GM18868 (cell line): ENCODE measurements around the gene COBL.

ENCODE experiments used
- ATAC-seq: cut with Tn5 transposase; IDR thresholded peaks from one replicate; pipeline ENCODE4 v1.9.1; 2021; ENCODE audit warnings: mild to moderate bottlenecking, moderate library complexity; ENCODE audit not compliant: unreplicated experiment

The COBL gene

GRCh38 chr7:51316666-51317581 is at the start of gene COBL:
Gene COBL, minus strand, starts transcription at chr7:51316809. Its CDS starts 176 bp downstream, at chr7:51316633.
- ATAC-seq = no peak

DNA sequence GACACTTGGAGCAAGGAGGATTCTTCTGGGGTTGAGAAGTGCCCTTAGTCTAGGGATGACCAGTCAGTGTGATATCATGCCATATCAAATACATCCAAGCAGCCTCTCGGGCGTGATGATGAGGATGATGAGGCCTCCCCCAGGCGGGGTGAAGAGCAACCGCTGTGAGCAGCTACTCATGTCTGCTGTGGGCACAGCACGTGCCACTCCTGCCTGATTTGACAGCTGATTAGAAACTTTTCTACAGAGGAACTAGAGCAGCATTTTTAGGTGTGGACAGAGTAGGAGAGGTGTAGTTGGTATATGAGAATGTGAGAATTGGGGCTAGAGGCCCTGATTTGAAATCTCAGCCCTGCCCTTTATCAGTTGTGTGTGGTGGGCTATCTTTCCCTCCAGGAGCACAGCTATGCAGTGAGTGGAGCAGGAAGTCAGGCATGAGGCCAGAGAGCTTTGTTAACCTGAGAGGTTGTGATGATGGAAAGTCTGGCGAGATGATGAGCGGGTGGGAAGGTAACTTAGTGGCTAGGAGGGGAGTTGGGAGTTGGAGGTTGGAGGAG is 49.6 kb upstream of the COBL start:
- ATAC-seq = no peak

DNA sequence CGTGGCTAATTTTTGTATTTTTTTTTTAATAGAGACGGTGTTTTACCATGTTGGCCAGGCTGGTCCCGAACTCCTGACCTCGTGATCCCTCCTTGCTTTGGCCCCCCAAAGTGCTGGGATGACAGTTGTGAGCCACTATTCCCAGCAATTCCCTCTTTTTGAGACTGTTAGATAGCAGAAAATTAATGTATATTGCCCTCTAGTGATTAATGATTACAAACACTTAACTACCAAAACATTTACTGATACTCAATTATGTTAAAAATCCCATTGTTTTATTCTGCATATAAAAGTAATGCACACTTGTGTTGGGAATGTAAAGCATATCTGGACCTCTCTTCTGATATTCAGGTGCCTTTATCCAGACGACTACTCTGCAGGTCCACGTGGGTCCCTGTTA is 41.2 kb upstream of the COBL start:
- ATAC-seq = no peak

GRCh38 chr7:51356849-51357516 is 40.4 kb upstream of the COBL start:
- ATAC-seq = no peak

DNA sequence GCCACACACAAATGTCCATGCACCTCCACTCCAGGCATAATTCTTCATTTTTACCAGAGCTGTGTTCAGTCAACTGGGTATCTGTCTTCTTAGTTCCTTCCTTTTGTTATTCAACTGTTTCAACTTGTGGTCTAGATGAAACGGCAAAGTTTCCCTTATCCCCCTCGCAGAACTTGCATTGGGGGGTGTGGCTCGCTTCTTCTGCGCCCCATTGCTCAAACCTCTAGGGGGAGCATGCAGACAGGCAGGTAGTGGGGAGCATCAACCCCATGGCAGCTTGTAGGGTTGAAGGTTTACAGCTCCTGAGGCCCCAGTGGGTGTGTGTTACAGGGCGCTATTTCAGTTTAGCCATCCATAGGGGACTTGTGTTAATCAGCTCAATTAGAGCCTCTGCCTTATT is 38.3 kb upstream of the COBL start:
- peak; percentile 66 for ATAC-seq

- no peak for ATAC-seq
Measured at GRCh38 chr7:51354434-51354833, 37.8 kb upstream of the COBL start.

DNA sequence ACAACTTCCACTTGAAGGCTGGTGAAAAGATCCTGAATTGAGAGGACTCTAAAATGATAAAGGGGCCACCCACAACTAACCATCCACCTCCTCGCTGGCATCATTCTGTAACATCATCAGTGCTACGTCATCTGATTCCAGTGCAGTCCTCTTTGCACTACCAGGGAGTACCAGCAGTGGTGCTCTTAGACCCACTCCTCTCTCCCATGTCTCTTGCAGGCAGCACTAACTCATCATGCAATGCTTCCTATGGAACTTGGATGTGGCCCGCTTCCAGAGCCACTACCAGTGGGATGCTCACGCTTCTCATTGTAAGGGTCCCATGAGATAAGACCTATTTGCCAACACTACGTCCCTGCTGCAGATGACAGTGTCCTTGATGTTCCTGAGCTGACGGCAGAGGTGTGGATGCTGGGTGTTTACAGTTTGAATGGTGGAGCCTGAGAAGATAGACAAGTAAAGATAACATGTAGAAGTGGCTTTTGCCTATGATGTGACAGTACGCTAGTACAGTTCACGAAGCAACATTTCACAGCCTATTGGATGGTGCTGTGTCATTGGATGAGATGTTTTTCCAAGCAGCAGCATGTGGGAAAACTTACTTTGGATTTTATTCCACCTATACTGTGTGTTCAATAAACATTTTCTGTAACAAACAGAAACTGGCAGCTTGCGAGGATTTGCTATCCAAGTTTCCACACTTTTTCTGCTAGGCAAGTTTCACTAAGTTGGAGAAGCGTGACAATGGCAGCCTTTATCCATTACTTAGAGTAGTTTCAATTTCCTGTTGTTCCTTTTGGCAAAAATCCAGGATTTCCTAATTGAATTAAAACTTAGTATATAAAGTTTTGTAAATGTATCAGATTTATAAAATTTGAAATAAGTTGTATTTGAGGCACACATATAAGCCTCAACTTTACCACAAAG is 35.8 kb upstream of the COBL start:
- no peak for ATAC-seq

GRCh38 chr7:51351661-51352060 is 35.1 kb upstream of the COBL start:
- no peak for ATAC-seq

GRCh38 chr7:51350546-51350896 is 33.9 kb upstream of the COBL start:
- no peak for ATAC-seq

- ATAC-seq = no peak
Measured at GRCh38 chr7:51349820-51350545, 33.4 kb upstream of the COBL start.

DNA sequence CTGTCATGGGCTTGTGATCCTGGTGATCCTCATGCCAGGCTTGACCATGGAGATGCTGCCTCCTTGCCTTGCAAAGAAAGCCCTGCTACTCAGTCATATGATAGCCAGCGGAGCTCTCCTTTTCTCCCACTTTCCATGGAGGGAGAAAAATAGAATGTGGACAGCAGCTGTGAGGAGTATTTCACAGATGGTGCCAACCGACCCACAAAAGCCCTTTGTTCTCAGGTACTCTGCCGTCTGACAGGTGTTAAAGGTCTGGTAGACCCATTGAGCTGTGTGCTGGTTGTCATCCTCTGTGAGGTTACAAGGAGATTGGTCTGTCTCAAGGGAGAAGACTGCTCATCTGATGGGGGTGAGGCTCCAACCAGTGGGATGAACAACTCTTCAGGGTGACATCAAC is 29.5 kb upstream of the COBL start:
- no peak for ATAC-seq

DNA sequence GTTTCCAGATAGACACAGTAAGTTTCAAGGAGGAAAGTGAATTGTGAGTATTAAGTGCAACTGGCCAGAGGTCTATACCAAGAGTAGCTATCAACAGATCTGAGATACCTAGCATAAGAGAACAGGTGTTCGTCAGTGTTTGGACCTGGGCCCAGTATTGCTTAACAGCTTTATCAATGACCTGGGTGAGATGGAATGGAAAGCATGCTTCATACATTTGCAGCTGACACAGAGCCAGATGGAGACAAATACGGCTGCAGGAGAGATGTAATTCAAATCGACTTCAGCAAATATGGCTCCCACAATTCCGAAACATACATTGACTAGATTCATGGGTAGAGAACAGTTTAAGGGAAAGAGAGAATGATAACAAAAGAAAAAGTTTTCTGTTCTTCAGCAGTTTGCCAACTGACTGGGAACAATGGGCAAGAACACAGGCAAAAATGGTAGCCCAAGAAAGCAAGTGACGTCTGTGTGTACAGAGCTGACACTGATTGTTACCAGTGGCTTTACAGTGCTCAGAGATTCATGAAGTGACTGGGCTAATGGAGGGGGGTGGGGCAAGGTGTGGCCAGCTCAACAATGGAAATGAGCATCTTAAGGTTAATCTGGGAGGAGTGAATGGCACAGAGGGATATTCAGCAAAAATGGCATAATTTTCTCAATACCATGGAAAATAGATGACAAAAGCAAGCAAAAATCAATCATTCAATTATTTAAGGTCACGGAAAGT is 28.0 kb upstream of the COBL start:
- no peak for ATAC-seq

DNA sequence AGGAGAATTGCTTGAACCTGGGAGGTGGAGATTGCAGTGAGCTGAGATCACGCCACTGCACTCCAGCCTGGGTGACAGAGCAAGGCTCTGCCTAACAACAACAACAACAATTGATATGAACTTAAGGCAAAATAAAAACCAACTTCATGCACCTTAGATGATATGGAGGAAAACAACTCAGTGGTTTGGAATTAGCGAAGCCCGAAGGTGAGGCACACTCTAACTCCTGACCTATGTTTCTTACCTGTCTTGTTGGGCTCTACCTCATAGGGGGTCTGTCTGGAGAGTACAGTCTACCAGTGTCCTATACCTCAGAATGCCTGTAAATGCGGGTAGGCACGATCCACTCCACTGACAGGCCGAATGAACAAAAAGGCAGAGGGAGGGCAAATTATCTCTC is 24.3 kb upstream of the COBL start:
- no peak for ATAC-seq

DNA sequence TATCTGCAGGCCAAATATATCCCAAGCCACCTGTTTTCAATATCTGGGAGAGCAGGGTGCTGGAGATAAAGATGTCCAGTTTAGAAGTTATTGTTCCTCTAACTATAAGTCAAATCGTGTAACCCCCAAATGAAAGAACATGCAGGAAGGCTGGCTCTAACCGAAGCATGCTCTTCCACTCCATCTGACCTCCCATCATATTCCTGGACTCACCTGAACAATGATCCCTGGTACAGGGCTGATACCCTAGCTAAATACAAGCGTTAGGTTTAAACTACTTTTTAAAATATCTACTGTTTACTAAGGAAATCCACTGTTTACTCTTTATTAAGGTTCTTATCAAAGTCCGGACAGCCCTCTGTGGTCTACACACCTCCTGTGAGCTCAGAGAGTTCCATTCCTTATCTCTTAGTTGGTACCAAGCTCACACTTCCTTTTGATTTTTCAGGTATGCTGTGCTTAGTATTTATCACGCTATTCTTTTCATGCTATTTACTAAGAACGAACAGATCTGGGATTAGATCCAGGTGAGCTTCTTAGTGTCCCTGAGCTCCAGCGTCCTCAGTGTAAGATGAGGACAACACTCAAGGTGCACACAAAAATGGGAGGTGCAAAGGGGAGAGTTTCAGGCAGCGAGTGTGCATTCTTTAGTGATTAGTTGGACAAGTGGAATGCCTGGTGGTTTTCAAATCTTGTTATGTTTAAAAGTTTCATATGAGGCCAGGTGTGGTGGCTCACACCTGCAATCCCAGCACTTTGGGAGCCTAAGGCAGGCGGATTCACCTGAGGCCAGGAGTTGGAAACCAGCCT is 23.6 kb upstream of the COBL start:
- ATAC-seq = no peak

- no peak for ATAC-seq
Measured at GRCh38 chr7:51335057-51335456, 18.4 kb upstream of the COBL start.

DNA sequence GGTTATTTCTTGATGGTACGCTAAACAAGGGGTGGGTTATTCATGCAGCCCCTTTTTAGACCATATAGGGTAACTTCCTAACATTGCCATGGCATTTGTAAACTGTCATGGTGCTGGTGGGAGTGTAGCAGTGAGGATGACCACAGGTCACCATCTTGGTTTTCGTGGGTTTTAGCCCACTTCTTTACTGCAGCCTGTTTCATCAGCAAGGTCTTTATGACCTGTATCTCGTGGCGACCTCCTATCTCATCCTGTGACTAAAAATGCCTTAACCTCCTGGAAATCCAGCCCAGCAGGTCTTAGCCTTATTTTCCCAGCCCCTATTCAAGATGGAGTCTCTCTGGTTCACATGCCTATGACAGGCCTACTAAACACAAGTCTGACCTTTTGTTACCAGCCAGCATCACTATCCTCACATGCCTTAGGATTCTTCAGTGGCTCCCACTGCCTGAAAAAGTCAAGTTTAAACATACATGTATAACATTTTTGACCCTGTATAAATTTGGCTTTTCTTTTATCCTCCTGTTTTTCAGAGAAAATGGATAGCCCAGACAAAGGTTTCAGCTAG is 13.2 kb upstream of the COBL start:
- ATAC-seq = no peak

DNA sequence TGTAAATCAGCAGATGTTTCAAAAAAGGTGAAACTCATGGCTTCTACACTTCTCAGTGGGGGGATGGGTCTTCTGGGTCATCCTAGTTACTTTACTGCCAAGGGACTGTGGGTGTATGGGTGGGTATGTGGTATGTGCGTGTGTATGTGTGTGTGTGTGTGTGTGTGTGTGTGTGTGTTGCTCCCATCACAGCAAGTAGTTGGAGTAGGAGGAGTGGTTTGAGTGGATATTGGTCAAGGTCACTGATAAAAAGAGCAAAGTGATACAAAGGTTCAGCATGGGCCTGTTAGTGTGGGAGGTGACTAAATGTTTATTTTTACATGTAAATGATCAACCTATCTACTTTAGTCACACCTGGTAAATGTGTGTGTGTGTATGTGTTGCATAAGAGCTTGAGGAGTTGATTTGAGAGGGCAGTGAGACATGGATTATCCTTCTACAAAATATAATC is 11.8 kb upstream of the COBL start:
- ATAC-seq = no peak

DNA sequence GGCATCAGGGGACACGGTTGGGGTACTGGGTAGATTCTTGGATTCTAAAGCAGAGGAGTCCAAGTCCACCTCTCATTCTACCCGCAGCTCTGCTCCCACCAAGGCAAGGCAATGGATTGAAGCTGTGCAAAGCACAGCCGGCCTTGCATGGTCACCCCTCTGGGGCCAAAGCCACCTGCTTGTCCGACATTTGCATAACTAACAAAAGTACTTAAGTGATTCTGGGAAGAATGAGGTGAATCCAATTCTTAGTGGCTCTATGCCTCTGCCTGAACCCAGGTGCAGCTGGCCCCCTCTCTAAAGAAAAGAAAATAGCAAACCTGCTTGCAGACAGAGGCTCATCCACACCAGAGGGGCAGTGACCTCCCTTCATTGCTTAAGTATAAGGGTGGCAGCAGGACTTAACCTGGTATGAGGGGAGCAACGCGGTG is 10.7 kb upstream of the COBL start:
- ATAC-seq = no peak
